GM23338 (cell line): ENCODE results near the gene PLPP6.

Source experiments
- CREB1 ChIP-seq: fragments of 250-450 bp; sonication (Bioruptor Pico); IDR thresholded peaks from 2 replicates; pipeline ENCODE4 v1.5.0; 2020; ENCODE audit warnings: low read depth, mild to moderate bottlenecking, moderate library complexity
- EZH2 ChIP-seq: fragments of 200-600 bp; sonication (generic); IDR thresholded peaks from one replicate; pipeline ENCODE4 v1.8.0; 2017; ENCODE audit warnings: antibody characterized with exemption, mild to moderate bottlenecking, low read depth; ENCODE audit not compliant: unreplicated experiment
- EZH2phosphoT487 ChIP-seq: fragments of 200-600 bp; sonication (generic); IDR thresholded peaks from one replicate; pipeline ENCODE4 v1.8.1; 2018; ENCODE audit warnings: antibody characterized with exemption; ENCODE audit not compliant: unreplicated experiment
- JUNB ChIP-seq: IDR thresholded peaks from one replicate; pipeline ENCODE4 v1.6.1; 2016; ENCODE audit warnings: antibody characterized with exemption; ENCODE audit not compliant: unreplicated experiment
- NANOG ChIP-seq: IDR thresholded peaks from 2 replicates; pipeline ENCODE4 v1.6.1; 2016; ENCODE audit warnings: antibody characterized with exemption, borderline replicate concordance
- POLR2AphosphoS5 ChIP-seq: IDR thresholded peaks from 2 replicates; pipeline ENCODE4 v1.6.1; 2016; ENCODE audit warnings: antibody characterized with exemption, low read depth
- STAT1 ChIP-seq: IDR thresholded peaks from one replicate; pipeline ENCODE4 v1.6.1; 2016; ENCODE audit warnings: antibody characterized with exemption; ENCODE audit not compliant: unreplicated experiment
- ZNF114 ChIP-seq: fragments of 250-450 bp; sonication (Bioruptor Pico); IDR thresholded peaks from 2 replicates; pipeline ENCODE4 v1.5.0; 2020; ENCODE audit warnings: mild to moderate bottlenecking, moderate library complexity
- TF ChIP-seq, protein P1 (sequence below), 2 experiments: fragments of 200-600 bp in 1 of 2; sonication (generic) in 1 of 2; conservative IDR thresholded peaks; 2 replicates each; pipeline versions ENCODE4 v1.5.1 to v1.6.1; 2016 to 2017; ENCODE audit warnings: antibody characterized with exemption in 2 of 2, low read depth in 2 of 2, mild to moderate bottlenecking in 2 of 2, moderate library complexity in 1 of 2
- TF ChIP-seq, protein P2 (sequence below): IDR thresholded peaks from one replicate; pipeline ENCODE4 v1.6.1; 2018; ENCODE audit warnings: antibody characterized with exemption; ENCODE audit not compliant: unreplicated experiment
- TF ChIP-seq, protein P3 (sequence below): IDR thresholded peaks from 2 replicates; pipeline ENCODE4 v1.6.1; 2016; ENCODE audit warnings: antibody characterized with exemption
- TF ChIP-seq, protein P4 (sequence below): fragments of 250-450 bp; sonication (Bioruptor Pico); IDR thresholded peaks from 2 replicates; pipeline ENCODE4 v1.5.0; 2020; ENCODE audit warnings: mild to moderate bottlenecking, moderate library complexity

DNA sequence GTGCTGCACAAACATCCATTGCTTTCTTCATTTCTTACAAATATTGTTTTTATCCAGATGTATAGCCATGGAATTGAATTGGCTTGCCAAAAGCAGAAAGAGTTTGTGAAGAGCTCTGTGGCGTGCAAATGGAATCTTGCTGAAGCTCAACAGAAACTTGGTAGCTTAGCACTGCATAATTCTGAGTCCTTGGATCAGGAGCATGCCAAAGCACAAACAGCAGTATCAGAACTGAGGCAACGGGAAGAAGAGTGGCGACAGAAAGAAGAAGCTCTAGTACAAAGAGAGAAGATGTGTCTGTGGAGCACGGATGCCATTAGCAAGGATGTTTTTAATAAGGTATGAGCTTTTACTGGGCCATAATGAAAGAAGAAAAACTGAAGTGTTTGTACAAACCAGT is 22.7 kb downstream of the PLPP6 start:
- TF ChIP-seq EZH2, result no peak
- TF ChIP-seq, protein P1, sequence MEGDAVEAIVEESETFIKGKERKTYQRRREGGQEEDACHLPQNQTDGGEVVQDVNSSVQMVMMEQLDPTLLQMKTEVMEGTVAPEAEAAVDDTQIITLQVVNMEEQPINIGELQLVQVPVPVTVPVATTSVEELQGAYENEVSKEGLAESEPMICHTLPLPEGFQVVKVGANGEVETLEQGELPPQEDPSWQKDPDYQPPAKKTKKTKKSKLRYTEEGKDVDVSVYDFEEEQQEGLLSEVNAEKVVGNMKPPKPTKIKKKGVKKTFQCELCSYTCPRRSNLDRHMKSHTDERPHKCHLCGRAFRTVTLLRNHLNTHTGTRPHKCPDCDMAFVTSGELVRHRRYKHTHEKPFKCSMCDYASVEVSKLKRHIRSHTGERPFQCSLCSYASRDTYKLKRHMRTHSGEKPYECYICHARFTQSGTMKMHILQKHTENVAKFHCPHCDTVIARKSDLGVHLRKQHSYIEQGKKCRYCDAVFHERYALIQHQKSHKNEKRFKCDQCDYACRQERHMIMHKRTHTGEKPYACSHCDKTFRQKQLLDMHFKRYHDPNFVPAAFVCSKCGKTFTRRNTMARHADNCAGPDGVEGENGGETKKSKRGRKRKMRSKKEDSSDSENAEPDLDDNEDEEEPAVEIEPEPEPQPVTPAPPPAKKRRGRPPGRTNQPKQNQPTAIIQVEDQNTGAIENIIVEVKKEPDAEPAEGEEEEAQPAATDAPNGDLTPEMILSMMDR (conservative IDR thresholded peaks at IDR 0.05; ENCODE audit: low read depth in 2 of 2), result no peak
- TF ChIP-seq EZH2phosphoT487, result no peak
- TF ChIP-seq, protein P2, sequence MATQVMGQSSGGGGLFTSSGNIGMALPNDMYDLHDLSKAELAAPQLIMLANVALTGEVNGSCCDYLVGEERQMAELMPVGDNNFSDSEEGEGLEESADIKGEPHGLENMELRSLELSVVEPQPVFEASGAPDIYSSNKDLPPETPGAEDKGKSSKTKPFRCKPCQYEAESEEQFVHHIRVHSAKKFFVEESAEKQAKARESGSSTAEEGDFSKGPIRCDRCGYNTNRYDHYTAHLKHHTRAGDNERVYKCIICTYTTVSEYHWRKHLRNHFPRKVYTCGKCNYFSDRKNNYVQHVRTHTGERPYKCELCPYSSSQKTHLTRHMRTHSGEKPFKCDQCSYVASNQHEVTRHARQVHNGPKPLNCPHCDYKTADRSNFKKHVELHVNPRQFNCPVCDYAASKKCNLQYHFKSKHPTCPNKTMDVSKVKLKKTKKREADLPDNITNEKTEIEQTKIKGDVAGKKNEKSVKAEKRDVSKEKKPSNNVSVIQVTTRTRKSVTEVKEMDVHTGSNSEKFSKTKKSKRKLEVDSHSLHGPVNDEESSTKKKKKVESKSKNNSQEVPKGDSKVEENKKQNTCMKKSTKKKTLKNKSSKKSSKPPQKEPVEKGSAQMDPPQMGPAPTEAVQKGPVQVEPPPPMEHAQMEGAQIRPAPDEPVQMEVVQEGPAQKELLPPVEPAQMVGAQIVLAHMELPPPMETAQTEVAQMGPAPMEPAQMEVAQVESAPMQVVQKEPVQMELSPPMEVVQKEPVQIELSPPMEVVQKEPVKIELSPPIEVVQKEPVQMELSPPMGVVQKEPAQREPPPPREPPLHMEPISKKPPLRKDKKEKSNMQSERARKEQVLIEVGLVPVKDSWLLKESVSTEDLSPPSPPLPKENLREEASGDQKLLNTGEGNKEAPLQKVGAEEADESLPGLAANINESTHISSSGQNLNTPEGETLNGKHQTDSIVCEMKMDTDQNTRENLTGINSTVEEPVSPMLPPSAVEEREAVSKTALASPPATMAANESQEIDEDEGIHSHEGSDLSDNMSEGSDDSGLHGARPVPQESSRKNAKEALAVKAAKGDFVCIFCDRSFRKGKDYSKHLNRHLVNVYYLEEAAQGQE, result no peak
- TF ChIP-seq CREB1, result no peak
- TF ChIP-seq, protein P3, sequence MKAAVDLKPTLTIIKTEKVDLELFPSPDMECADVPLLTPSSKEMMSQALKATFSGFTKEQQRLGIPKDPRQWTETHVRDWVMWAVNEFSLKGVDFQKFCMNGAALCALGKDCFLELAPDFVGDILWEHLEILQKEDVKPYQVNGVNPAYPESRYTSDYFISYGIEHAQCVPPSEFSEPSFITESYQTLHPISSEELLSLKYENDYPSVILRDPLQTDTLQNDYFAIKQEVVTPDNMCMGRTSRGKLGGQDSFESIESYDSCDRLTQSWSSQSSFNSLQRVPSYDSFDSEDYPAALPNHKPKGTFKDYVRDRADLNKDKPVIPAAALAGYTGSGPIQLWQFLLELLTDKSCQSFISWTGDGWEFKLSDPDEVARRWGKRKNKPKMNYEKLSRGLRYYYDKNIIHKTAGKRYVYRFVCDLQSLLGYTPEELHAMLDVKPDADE, result no peak
- TF ChIP-seq POLR2AphosphoS5, result no peak
- no peak for TF ChIP-seq ZNF114 (CRISPR knock-in tag)
- no peak for TF ChIP-seq NANOG
- no peak for TF ChIP-seq JUNB
- TF ChIP-seq STAT1, result no peak
- TF ChIP-seq, protein P4, sequence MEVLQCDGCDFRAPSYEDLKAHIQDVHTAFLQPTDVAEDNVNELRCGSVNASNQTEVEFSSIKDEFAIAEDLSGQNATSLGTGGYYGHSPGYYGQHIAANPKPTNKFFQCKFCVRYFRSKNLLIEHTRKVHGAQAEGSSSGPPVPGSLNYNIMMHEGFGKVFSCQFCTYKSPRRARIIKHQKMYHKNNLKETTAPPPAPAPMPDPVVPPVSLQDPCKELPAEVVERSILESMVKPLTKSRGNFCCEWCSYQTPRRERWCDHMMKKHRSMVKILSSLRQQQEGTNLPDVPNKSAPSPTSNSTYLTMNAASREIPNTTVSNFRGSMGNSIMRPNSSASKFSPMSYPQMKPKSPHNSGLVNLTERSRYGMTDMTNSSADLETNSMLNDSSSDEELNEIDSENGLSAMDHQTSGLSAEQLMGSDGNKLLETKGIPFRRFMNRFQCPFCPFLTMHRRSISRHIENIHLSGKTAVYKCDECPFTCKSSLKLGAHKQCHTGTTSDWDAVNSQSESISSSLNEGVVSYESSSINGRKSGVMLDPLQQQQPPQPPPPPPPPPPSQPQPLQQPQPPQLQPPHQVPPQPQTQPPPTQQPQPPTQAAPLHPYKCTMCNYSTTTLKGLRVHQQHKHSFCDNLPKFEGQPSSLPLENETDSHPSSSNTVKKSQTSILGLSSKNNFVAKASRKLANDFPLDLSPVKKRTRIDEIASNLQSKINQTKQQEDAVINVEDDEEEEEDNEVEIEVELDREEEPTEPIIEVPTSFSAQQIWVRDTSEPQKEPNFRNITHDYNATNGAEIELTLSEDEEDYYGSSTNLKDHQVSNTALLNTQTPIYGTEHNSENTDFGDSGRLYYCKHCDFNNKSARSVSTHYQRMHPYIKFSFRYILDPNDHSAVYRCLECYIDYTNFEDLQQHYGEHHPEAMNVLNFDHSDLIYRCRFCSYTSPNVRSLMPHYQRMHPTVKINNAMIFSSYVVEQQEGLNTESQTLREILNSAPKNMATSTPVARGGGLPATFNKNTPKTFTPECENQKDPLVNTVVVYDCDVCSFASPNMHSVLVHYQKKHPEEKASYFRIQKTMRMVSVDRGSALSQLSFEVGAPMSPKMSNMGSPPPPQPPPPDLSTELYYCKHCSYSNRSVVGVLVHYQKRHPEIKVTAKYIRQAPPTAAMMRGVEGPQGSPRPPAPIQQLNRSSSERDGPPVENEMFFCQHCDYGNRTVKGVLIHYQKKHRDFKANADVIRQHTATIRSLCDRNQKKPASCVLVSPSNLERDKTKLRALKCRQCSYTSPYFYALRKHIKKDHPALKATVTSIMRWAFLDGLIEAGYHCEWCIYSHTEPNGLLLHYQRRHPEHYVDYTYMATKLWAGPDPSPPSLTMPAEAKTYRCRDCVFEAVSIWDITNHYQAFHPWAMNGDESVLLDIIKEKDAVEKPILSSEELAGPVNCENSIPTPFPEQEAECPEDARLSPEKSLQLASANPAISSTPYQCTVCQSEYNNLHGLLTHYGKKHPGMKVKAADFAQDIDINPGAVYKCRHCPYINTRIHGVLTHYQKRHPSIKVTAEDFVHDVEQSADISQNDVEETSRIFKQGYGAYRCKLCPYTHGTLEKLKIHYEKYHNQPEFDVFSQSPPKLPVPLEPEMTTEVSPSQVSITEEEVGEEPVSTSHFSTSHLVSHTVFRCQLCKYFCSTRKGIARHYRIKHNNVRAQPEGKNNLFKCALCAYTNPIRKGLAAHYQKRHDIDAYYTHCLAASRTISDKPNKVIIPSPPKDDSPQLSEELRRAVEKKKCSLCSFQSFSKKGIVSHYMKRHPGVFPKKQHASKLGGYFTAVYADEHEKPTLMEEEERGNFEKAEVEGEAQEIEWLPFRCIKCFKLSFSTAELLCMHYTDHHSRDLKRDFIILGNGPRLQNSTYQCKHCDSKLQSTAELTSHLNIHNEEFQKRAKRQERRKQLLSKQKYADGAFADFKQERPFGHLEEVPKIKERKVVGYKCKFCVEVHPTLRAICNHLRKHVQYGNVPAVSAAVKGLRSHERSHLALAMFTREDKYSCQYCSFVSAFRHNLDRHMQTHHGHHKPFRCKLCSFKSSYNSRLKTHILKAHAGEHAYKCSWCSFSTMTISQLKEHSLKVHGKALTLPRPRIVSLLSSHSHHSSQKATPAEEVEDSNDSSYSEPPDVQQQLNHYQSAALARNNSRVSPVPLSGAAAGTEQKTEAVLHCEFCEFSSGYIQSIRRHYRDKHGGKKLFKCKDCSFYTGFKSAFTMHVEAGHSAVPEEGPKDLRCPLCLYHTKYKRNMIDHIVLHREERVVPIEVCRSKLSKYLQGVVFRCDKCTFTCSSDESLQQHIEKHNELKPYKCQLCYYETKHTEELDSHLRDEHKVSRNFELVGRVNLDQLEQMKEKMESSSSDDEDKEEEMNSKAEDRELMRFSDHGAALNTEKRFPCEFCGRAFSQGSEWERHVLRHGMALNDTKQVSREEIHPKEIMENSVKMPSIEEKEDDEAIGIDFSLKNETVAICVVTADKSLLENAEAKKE (CRISPR knock-in tag), result no peak
